Osteoblast (primary cell): Measurements from ENCODE around the gene CES4A. TPM values are rescaled to one million over a fixed set of nuclear protein-coding genes. Genes with fewer than 3 reads are reported as not detected.
"Not testable (repeated sequence)": the region's sequence is repeated elsewhere in the genome, so short reads cannot be mapped to it uniquely, and the experiment has no call there.

Experiments used
- DNase-seq: peaks from one replicate; pipeline ENCODE4 v3.0.0; 2011; ENCODE audit warnings: low spot score, mixed read lengths; ENCODE audit not compliant: insufficient read length; ENCODE audit errors: missing footprints
- H2AFZ ChIP-seq: 2 replicates; pipeline ENCODE4 v1.6.0; 2011; ENCODE audit warnings: mild to moderate bottlenecking, low read length
- H3K27ac ChIP-seq: 2 replicates; pipeline ENCODE4 v1.5.1; 2011; ENCODE audit warnings: mild to moderate bottlenecking, low read depth, low read length, moderate library complexity
- H3K27me3 ChIP-seq: 2 replicates; pipeline ENCODE4 v1.6.0; 2012; ENCODE audit warnings: mild to moderate bottlenecking, control low read depth, inconsistent platforms, low read length, moderate library complexity; ENCODE audit not compliant: insufficient read depth
- H3K36me3 ChIP-seq: 2 replicates; pipeline ENCODE4 v1.5.1; 2011; ENCODE audit warnings: mild to moderate bottlenecking, low read length, control low read depth, moderate library complexity; ENCODE audit not compliant: insufficient read depth
- H3K4me1 ChIP-seq: 2 replicates; pipeline ENCODE4 v1.5.1; 2011; ENCODE audit warnings: mild to moderate bottlenecking, low read length, control low read depth, moderate library complexity; ENCODE audit not compliant: insufficient read depth
- H3K4me2 ChIP-seq: 2 replicates; pipeline ENCODE4 v1.6.0; 2011; ENCODE audit warnings: mild to moderate bottlenecking, low read length; ENCODE audit not compliant: insufficient read depth
- H3K4me3 ChIP-seq: fragments of 200-600 bp; sonication (generic); 3 replicates; pipeline ENCODE4 v1.5.1; 2012; ENCODE audit warnings: mild to moderate bottlenecking, low read length, inconsistent platforms; ENCODE audit not compliant: insufficient read depth
- H3K79me2 ChIP-seq: 2 replicates; pipeline ENCODE4 v1.6.0; 2012; ENCODE audit warnings: mild to moderate bottlenecking, low read length, control low read depth, inconsistent platforms; ENCODE audit not compliant: insufficient read depth
- H3K9me3 ChIP-seq: 2 replicates; pipeline ENCODE4 v1.5.1; 2011; ENCODE audit warnings: low read depth, low read length, control low read depth
- H4K20me1 ChIP-seq: 2 replicates; pipeline ENCODE4 v1.6.0; 2012; ENCODE audit warnings: mild to moderate bottlenecking, low read length, control low read depth; ENCODE audit not compliant: insufficient read depth
- total RNA-seq: library from RNA; depleted of rRNA; stranded (reverse); fragments of >200 nt; gene quantifications from 2 replicates; pipeline ENCODE4 v1.2.3, GENCODE V29; 2012
- TF ChIP-seq, protein P1 (sequence below): IDR thresholded peaks from 2 replicates; pipeline ENCODE4 v1.5.1; 2011; ENCODE audit warnings: mild to moderate bottlenecking, low read depth, low read length, moderate library complexity; ENCODE audit errors: extremely low read depth

CES4A gene
- total RNA-seq, 1 donor = 1.8 TPM

DNA sequence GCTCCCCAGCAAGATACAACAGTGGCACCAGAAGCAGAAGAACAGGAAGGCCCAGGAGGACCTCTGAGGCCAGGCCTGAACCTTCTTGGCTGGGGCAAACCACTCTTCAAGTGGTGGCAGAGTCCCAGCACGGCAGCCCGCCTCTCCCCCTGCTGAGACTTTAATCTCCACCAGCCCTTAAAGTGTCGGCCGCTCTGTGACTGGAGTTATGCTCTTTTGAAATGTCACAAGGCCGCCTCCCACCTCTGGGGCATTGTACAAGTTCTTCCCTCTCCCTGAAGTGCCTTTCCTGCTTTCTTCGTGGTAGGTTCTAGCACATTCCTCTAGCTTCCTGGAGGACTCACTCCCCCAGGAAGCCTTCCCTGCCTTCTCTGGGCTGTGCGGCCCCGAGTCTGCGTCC is 15.4 kb upstream of the CES4A start:
- no peak overlapping the region for H3K4me3 ChIP-seq
- no peak overlapping the region for H2AFZ ChIP-seq
- H3K36me3 ChIP-seq = no peaks in the 10 kb centered on the region
- no peak overlapping the region for H3K27ac ChIP-seq
- H4K20me1 ChIP-seq = no peaks in the 10 kb centered on the region
- H3K9me3 ChIP-seq = no peaks in the 10 kb centered on the region
- H3K27me3 ChIP-seq = peaks cover 8% of the 10 kb centered on the region
- no peaks in the 10 kb centered on the region for H3K79me2 ChIP-seq
- H3K4me2 ChIP-seq = no peak overlapping the region
- DNase-seq = no peak
- no peaks in the 10 kb centered on the region for H3K4me1 ChIP-seq
- TF ChIP-seq, protein P1, sequence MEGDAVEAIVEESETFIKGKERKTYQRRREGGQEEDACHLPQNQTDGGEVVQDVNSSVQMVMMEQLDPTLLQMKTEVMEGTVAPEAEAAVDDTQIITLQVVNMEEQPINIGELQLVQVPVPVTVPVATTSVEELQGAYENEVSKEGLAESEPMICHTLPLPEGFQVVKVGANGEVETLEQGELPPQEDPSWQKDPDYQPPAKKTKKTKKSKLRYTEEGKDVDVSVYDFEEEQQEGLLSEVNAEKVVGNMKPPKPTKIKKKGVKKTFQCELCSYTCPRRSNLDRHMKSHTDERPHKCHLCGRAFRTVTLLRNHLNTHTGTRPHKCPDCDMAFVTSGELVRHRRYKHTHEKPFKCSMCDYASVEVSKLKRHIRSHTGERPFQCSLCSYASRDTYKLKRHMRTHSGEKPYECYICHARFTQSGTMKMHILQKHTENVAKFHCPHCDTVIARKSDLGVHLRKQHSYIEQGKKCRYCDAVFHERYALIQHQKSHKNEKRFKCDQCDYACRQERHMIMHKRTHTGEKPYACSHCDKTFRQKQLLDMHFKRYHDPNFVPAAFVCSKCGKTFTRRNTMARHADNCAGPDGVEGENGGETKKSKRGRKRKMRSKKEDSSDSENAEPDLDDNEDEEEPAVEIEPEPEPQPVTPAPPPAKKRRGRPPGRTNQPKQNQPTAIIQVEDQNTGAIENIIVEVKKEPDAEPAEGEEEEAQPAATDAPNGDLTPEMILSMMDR = no peak

DNA sequence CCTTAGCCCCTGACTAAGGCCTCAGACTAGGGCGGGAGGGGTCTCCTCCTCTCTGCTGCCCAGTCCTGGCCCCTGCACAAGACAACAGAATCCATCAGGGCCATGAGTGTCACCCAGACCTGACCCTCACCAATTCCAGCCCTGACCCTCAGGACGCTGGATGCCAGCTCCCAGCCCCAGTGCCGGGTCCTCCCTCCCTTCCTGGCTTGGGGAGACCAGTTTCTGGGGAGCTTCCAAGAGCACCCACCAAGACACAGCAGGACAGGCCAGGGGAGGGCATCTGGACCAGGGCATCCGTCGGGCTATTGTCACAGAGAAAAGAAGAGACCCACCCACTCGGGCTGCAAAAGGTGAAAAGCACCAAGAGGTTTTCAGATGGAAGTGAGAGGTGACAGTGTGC is 14.7 kb upstream of the CES4A start:
- Histone ChIP-seq H3K36me3 (no peaks in the 10 kb centered on the region), H2AFZ (no peak overlapping the region), H4K20me1 (no peaks in the 10 kb centered on the region), H3K27me3 (peaks cover 8% of the 10 kb centered on the region), H3K4me3 (no peak overlapping the region), H3K4me2 (no peak overlapping the region), H3K79me2 (no peaks in the 10 kb centered on the region), H3K4me1 (no peaks in the 10 kb centered on the region), H3K27ac (no peak overlapping the region), H3K9me3 (no peaks in the 10 kb centered on the region)
- TF ChIP-seq, protein P1 = no peak
- no peak for DNase-seq

DNA sequence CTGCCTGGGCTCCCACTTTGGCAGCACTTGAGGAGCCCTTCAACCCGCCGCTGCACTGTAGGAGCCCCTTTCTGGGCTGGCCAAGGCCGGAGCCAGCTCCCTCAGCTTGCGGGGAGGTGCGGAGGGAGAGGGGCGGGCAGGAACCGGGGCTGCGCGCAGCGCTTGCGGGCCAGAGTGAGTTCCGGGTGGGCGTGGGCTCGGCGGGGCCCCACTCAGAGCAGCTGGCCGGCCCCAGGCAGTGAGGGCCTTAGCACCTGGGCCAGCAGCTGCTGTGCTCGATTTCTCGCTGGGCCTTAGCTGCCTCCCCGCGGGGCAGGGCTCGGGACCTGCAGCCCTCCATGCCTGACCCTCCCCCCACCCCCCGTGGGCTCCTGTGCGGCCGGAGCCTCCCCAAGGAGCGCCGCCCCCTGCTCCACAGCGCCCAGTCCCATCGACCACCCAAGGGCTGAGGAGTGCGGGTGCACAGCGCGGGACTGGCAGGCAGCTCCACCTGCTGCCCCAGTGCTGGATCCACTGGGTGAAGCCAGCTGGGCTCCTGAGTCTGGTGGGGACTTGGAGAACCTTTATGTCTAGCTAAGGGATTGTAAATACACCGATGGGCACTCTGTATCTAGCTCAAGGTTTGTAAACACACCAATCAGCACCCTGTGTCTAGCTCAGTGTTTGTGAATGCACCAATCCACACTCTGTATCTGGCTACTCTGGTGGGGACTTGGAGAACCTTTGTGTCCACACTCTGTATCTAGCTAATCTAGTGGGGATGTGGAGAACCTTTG is 14.0 kb upstream of the CES4A start:
- not testable (repeated sequence) for H3K9me3 ChIP-seq, H3K36me3 ChIP-seq, H3K4me1 ChIP-seq, H2AFZ ChIP-seq, H3K27ac ChIP-seq, DNase-seq, H3K27me3 ChIP-seq, H4K20me1 ChIP-seq, H3K79me2 ChIP-seq, H3K4me2 ChIP-seq, H3K4me3 ChIP-seq

DNA sequence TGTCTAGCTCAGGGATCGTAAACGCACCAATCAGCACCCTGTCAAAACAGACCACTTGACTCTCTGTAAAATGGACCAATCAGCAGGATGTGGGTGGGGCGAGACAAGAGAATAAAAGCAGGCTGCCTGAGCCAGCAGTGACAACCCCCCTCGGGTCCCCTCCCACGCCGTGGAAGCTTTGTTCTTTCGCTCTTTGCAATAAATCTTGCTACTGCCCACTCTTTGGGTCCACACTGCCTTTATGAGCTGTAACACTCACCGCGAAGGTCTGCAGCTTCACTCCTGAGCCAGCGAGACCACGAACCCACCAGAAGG is 13.5 kb upstream of the CES4A start:
- H3K36me3 ChIP-seq, H3K27ac ChIP-seq, H3K27me3 ChIP-seq, H4K20me1 ChIP-seq, H2AFZ ChIP-seq, H3K4me1 ChIP-seq, DNase-seq, H3K9me3 ChIP-seq, H3K79me2 ChIP-seq, H3K4me3 ChIP-seq, H3K4me2 ChIP-seq: not testable (repeated sequence)

DNA sequence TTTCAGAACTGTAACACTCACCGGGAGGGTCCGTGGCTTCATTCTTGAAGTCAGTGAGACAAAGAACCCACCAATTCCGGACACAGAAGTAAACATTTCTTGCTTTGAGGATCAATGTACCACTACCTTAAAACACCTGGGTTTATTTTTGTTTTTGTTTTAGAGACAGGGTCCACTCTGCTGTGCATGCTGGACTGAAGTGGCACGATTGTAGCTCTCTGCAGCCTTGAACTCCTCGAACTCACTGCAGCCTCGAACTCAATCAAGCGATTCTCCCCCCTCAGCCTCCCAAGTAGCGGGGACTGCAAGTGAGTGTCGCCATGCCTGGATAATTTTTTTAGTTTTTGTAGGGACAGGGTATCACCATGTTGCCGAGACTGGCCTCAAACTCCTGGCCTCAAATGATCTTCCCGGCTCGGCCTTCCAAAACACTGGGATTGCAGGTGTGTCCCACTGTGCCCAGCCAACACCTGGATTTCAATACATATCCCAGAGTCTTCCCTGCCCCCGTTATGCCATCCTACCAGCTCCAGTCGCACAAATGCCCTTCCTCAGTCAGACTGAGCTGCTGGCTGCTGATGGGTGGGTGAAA is 13.0 kb upstream of the CES4A start:
- H3K4me1 ChIP-seq = peaks cover 3% of the 10 kb centered on the region
- H3K27ac ChIP-seq = no peak overlapping the region
- H4K20me1 ChIP-seq = no peaks in the 10 kb centered on the region
- H2AFZ ChIP-seq = no peak overlapping the region
- peaks cover 4% of the 10 kb centered on the region for H3K27me3 ChIP-seq
- TF ChIP-seq, protein P1 = no peak
- no peak for DNase-seq
- no peaks in the 10 kb centered on the region for H3K79me2 ChIP-seq
- H3K36me3 ChIP-seq = no peaks in the 10 kb centered on the region
- H3K9me3 ChIP-seq = no peaks in the 10 kb centered on the region
- H3K4me3 ChIP-seq = no peak overlapping the region
- no peak overlapping the region for H3K4me2 ChIP-seq
